OCI-M2 (cell line): ENCODE data around the gene OR10AD1.
"Not testable (repeated sequence)": the region's sequence is repeated elsewhere in the genome, so short reads cannot be mapped to it uniquely, and the experiment has no call there.

Experiments used
- DNase-seq: peaks from one replicate; lab custom pipeline; 2025; ENCODE audit not compliant: unreplicated experiment; lab: John Stamatoyannopoulos, UW

OR10AD1 gene

DNA sequence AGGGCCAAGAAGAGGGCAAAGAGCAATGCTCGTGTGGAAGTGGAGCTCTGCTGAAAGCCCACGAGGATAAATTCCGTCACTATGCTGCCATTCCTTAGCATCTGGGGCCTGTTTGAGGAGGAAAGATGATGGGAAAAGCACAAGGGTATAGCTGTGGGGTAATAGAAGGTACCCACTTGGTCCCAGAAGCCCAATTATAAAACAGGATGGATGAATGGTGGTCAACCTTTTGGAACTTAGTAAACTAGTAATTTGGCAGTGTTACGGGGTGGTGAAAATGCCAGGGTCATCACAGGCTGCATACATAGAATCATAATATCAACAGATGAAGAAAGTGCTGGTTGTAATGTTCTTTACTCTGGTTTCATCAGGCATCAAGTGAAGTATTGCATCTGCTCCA, at the start of gene OR10AD1:
OR10AD1 (minus strand) TSS at position 101 of the 400 bp plus-strand sequence; CDS start at position 101, 0 bp downstream.
- DNase-seq = no peak

DNA sequence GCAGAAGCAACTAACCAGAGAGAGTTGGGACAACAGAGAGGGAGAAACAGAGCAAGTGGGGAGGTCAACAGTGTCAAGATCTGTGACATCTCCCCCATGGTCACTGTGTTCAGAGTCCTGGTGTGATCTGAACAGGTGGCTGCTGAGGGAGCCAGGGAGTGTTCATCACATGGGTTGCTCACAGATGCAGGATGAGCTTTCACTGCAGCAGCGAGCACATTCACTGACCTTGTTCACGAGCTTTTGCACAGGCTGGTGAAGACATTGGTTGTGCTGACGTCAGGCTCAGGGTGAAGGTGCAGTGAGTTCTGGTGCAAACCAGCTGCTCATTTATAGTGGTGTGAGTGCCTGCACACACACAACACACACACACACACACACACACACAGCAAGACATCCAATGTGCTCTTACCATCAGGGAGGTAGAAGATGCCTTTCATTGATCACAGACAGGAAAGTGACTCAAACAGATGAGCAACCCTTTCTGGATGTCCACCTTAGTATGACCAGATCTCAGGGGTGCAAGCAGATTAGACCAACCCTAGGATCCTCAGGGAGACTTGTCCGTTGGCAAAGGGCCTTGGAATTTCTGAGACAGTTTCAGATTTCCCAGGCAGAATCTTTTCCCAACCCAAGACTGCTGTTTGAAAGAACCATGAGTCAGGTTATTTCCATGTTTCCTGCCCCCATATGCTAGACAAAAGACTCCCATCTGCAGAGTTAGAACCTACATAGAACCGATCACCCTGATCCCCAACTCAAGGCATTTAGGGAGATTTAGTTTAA, 44.3 kb upstream of the OR10AD1 start:
- DNase-seq = no peak

- no peak for DNase-seq
Observed at GRCh38 chr12:48237162-48237561, 34.1 kb upstream of the OR10AD1 start.

GRCh38 chr12:48235796-48236333, 32.8 kb upstream of the OR10AD1 start:
- DNase-seq = no peak

- DNase-seq = not testable (repeated sequence)
Observed at GRCh38 chr12:48231169-48231958, 28.3 kb upstream of the OR10AD1 start.

GRCh38 chr12:48224533-48224932, 21.4 kb upstream of the OR10AD1 start:
- not testable (repeated sequence) for DNase-seq

- no peak for DNase-seq
Observed at GRCh38 chr12:48221645-48222044, 18.6 kb upstream of the OR10AD1 start.

- no peak for DNase-seq
Observed at GRCh38 chr12:48220701-48221100, 17.6 kb upstream of the OR10AD1 start.

DNA sequence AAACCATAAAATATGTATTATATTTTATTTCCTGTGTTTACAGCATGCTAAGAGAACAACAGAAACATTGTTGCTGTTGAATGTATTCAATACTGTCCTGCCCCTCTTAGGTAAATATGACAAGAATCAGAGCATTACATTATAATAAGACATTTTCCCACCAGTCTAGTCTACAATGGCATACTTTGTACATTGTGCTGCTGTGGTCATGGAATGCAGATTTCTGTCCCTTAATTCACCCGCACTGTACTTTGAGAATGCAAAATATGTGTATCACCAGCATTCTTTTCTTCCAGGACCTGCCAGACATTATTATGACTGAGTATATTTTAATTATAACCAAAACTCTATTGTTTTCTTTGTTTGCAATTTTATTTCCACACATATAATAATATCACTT, 16.5 kb upstream of the OR10AD1 start:
- DNase-seq = no peak

GRCh38 chr12:48216785-48217184, 13.7 kb upstream of the OR10AD1 start:
- DNase-seq = no peak

- not testable (repeated sequence) for DNase-seq
Observed at GRCh38 chr12:48209495-48209894, 6.4 kb upstream of the OR10AD1 start.

- DNase-seq = no peak
Observed at GRCh38 chr12:48202766-48203165, 326 bp downstream of the OR10AD1 start.

- no peak for DNase-seq
Observed at GRCh38 chr12:48201516-48201915, 1.6 kb downstream of the OR10AD1 start.

GRCh38 chr12:48201091-48201490, 2.0 kb downstream of the OR10AD1 start:
- DNase-seq = no peak

DNA sequence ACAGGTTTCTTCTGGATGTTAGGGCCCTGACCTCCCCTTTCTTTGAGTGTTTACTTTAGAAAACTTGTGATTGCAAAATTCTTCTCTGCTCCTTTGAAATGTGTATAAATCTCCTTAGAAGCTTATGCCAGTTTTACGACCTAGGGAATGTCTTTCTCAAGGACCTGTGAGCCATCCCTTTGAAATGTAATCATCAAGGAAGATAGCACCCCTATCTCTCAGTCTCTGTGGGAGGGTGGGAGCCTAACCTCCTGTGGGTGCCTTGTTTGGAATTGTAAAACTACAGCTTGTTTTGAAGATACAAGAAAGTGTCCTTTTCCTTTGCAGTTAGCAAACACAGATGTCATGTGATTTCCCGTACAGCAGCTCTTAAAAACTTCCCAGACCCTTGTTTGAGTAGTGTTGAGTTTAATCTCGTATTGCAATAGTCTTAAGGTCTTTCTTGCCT, 3.3 kb downstream of the OR10AD1 start:
- DNase-seq = no peak

GRCh38 chr12:48198985-48199384, 4.1 kb downstream of the OR10AD1 start:
- no peak for DNase-seq

DNA sequence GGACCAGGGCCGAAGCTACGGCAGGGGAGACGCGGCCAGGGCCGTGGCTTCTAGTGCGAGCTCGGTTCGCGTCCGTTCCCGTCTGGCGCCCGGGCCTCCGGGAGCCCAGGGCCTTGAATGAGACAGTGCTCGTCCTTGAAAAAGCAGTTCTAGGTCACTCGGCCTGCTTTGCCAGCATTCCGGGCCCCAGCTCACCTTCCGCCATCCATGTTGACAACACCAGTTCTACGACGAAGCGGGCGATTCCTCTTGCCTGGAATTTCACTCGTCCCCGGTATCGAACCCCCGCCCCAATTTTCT, 4.5 kb downstream of the OR10AD1 start:
- no peak for DNase-seq

DNA sequence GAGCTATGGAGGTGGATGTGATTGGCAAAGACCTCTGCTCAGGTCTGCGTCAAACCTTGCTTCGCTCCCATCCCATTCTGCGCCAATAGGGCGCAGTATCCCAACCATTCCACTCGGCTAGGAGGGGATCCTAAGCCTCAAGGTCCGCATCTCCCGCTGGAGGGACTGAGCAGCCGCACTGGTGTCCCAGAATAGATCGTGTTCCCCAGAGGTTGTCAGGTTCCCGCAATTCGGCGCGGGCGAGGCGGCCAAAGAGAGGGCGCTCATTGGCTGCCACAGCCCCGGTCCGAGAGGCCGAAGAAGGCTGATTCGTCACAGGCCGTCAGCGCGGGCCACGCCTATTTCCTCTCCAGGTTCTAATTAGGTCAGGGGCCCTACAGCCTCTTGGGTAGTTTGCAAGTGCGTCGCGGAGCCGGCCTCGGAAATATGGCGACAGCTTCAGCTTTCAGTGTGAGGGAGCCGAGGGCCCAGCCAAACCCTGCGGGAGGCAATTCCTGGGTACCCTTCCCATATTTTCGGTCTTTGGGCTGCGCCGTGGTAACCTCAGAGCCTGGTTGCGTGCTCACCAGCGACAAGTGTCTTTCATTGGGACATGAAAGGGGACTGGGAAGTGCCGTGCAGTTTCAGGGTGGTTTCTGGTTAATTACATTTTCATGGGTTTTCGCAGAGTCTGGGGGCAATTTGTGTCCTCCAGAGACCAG, 5.0 kb downstream of the OR10AD1 start:
- DNase-seq = peak; percentile 77

DNA sequence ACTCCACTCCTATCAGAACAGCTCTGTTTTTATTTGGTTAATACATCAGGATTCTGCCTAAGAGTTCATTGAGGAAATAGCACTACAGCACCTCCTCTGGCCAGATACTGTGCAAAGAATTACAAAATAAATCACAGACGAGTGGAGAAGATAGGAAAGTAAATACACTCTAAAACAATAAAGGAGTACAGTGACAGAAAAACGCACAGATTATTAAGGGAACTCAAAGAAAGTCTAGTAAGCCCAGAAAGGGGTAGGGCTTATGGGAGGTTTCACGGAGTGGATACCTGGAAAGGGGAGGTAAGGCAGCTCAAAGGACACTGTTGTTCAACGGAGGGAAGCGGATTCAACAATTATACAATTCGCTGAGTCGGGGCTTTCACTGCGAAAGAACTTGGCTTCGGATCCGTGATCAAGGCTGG, 5.5 kb downstream of the OR10AD1 start:
- no peak for DNase-seq

GRCh38 chr12:48194799-48195201, 8.3 kb downstream of the OR10AD1 start:
- DNase-seq = no peak

DNA sequence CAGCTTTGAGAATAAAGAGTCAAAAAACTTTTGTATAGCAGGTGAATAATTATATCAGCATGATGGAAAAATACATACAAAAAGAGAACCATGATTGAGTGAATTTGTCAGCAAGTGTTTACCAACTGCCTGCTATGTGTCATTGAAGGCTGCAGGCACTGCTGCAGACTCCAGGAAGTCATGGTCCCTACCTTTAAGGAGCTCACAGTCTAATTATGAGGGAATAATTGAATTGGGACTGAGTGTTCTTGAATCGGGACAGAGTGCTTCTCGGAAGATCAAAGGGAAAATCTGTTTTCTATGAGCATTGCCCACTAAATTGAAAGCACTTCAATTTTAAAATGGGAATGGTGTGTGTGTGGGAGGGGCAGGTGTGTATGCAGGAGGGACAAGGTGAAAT, 9.5 kb downstream of the OR10AD1 start:
- DNase-seq = no peak
